H1 (cell line): ENCODE results near the gene ELMO1. TPM values are rescaled to one million over a fixed set of nuclear protein-coding genes. Genes with fewer than 3 reads are reported as not detected.

Experiments
- ATF2 ChIP-seq: IDR thresholded peaks from 2 replicates; pipeline ENCODE4 v1.6.1; 2012; ENCODE audit warnings: low read length, inconsistent platforms
- ATF3 ChIP-seq: IDR thresholded peaks from 2 replicates; pipeline ENCODE4 v1.6.1; 2011; ENCODE audit warnings: low read depth, mild to moderate bottlenecking, low read length; ENCODE audit not compliant: insufficient read depth
- GTF2F1 ChIP-seq: IDR thresholded peaks from 2 replicates; pipeline ENCODE4 v1.6.1; 2012; ENCODE audit warnings: low read depth, low read length, improper control_type of control experiment, borderline replicate concordance
- SIN3A ChIP-seq, 2 experiments: IDR thresholded peaks in 1 of 2; conservative IDR thresholded peaks in 1 of 2; 2 replicates each; pipeline ENCODE4 v1.6.1; 2011 to 2012; ENCODE audit warnings: low read length in 2 of 2, improper control_type of control experiment in 1 of 2, low read depth in 1 of 2, mild to moderate bottlenecking in 1 of 2
- SIRT6 ChIP-seq: IDR thresholded peaks from one replicate; pipeline ENCODE4 v1.7.1; 2012; ENCODE audit warnings: low read length, inconsistent platforms
- SP1 ChIP-seq: IDR thresholded peaks from 2 replicates; pipeline ENCODE4 v1.6.1; 2011; ENCODE audit warnings: low read depth, low read length
- SUZ12 ChIP-seq: fragments of 200-600 bp; sonication (generic); IDR thresholded peaks from 2 replicates; pipeline ENCODE4 v1.6.1; 2012; ENCODE audit warnings: mild to moderate bottlenecking, inconsistent platforms, low read length, moderate library complexity, mixed read lengths
- TBP ChIP-seq: IDR thresholded peaks from 2 replicates; pipeline ENCODE4 v1.6.1; 2011; ENCODE audit warnings: low read depth, low read length, improper control_type of control experiment
- polyA plus RNA-seq, 7 experiments: library from polyadenylated mRNA; depleted of rRNA in 3 of 7; stranded (reverse) in 5 of 7; unstranded in 2 of 7; fragments of >200 nt in 5 of 7; fragments of 200-250 nt in 2 of 7; gene quantifications; 1 replicate in 5 of 7; 2 replicates in 1 of 7; 4 replicates in 1 of 7; pipeline versions ENCODE4 v1.2.1 to v1.2.3, GENCODE V29; 2011 to 2013; ENCODE audit warnings: missing spikeins in 2 of 7, mixed read lengths in 2 of 7
- total RNA-seq: library from RNA; stranded (reverse); fragmentation: NEBNext Ultra II Directional; extraction: Animal tissue kit (Norgen Biotek cat#: 25700); gene quantifications from 2 replicates; pipeline ENCODE4 v1.2.1, GENCODE V29; 2021

ELMO1 gene
- total and polyA plus RNA-seq, 2 of the 8 experiments (the other 6 are each of a cell fraction or from before 2014, with no cell fraction given) = 18.4 to 21.0 TPM

DNA sequence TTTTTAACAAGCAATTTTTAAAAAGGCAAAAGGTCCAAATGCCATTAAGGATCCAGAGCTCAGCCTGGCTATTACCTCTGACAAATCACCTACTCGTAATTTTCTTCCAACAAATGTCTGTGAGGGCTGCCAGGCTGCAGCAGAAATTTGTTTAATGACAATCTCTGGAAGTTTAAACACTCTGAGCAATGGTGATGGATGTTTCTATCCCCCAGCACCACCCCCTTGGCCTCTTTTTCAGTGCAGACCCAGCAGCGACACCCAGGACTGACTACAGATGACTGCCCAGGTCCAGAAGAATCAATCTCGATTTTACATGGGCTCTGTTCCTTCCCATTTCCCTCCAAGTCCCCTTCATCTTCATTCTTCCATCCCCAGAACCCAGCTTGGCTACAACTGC is 523.0 kb downstream of the ELMO1 start (continued):
- TF ChIP-seq TBP = no peak
- no peak for TF ChIP-seq SUZ12
- no peak for TF ChIP-seq ATF2
- no peak for TF ChIP-seq GTF2F1
- TF ChIP-seq SIN3A (conservative IDR thresholded peaks at IDR 0.05 in 1 of 2, IDR thresholded peaks at IDR 0.05 in 1 of 2; ENCODE audit: low read depth in 1 of 2, low read length in 2 of 2) = no peak
- no peak for TF ChIP-seq SIRT6
- no peak for TF ChIP-seq ATF3
- TF ChIP-seq SP1 = no peak
